Adipocyte (in vitro differentiated cells): ENCODE data around the gene ABCB8.
"Not testable (repeated sequence)": the region's sequence is repeated elsewhere in the genome, so short reads cannot be mapped to it uniquely, and the experiment has no call there.

ENCODE experiments used
- DNase-seq: peaks from one replicate; pipeline ENCODE4 v3.0.0-alpha.2; 2015; ENCODE audit warnings: low read depth
- H3K27me3 ChIP-seq: replicated peaks from 2 replicates; pipeline ENCODE4 v1.7.0; 2013; ENCODE audit warnings: mild to moderate bottlenecking, low read length, moderate library complexity; ENCODE audit not compliant: control insufficient read depth, insufficient read depth
- H3K36me3 ChIP-seq: 2 replicates; pipeline ENCODE4 v1.7.0; 2013; ENCODE audit warnings: low read length, mild to moderate bottlenecking, moderate library complexity; ENCODE audit not compliant: control insufficient read depth, insufficient read depth, severe bottlenecking
- H3K4me1 ChIP-seq: 2 replicates; pipeline ENCODE4 v1.7.0; 2013; ENCODE audit warnings: mild to moderate bottlenecking, low read length, moderate library complexity; ENCODE audit not compliant: control insufficient read depth, insufficient read depth
- H3K4me3 ChIP-seq: 2 replicates; pipeline ENCODE4 v1.7.0; 2013; ENCODE audit warnings: mild to moderate bottlenecking, low read length, moderate library complexity
- H3K9ac ChIP-seq: 2 replicates; pipeline ENCODE4 v1.7.0; 2013; ENCODE audit warnings: mild to moderate bottlenecking, low read length, moderate library complexity
- H3K9me3 ChIP-seq: 2 replicates; pipeline ENCODE4 v1.7.0; 2013; ENCODE audit warnings: mild to moderate bottlenecking, low read length, moderate library complexity; ENCODE audit not compliant: control insufficient read depth

ABCB8 gene

GRCh38 chr7:151026771-151027727 lies 1.2 kb upstream of the ABCB8 start:
- not testable (repeated sequence) for H3K36me3 ChIP-seq, H3K9ac ChIP-seq, DNase-seq, H3K9me3 ChIP-seq
- Histone ChIP-seq H3K4me1 (peaks cover 10% of the 10 kb centered on the region), H3K27me3 (peaks cover 15% of the 10 kb centered on the region), H3K4me3 (peak overlapping the region; percentile 91)

- not testable (repeated sequence) for H3K36me3 ChIP-seq, DNase-seq, H3K9me3 ChIP-seq
- H3K4me3 ChIP-seq = peak overlapping the region; percentile 91
- peak overlapping the region; percentile 89 for H3K9ac ChIP-seq
- H3K27me3 ChIP-seq = peaks cover 15% of the 10 kb centered on the region
- peaks cover 10% of the 10 kb centered on the region for H3K4me1 ChIP-seq
Measured at GRCh38 chr7:151027728-151028130, 521 bp upstream of the ABCB8 start.

GRCh38 chr7:151028948-151029501 lies 775 bp downstream of the ABCB8 start:
- H3K36me3 ChIP-seq = peaks cover 1% of the 10 kb centered on the region
- no peak for DNase-seq
- peaks cover 10% of the 10 kb centered on the region for H3K4me1 ChIP-seq

GRCh38 chr7:151031011-151031410 lies 2.8 kb downstream of the ABCB8 start:
- no peak overlapping the region for H3K4me3 ChIP-seq
- peaks cover 21% of the 10 kb centered on the region for H3K36me3 ChIP-seq
- H3K9me3 ChIP-seq = no peaks in the 10 kb centered on the region
- peaks cover 3% of the 10 kb centered on the region for H3K27me3 ChIP-seq
- H3K9ac ChIP-seq = no peak overlapping the region
- no peak for DNase-seq
- peaks cover 16% of the 10 kb centered on the region for H3K4me1 ChIP-seq

More at GRCh38 chr7:151028948-151029501, 775 bp downstream of the ABCB8 start:
- H3K9ac ChIP-seq = peak overlapping the region; percentile 89
- H3K4me3 ChIP-seq = peak overlapping the region; percentile 91
- peaks cover 8% of the 10 kb centered on the region for H3K27me3 ChIP-seq
- no peaks in the 10 kb centered on the region for H3K9me3 ChIP-seq

GRCh38 chr7:151032936-151033863 lies 5.0 kb downstream of the ABCB8 start:
- no peak overlapping the region for H3K9ac ChIP-seq
- no peak overlapping the region for H3K4me3 ChIP-seq
- no peak for DNase-seq
- H3K36me3 ChIP-seq = peaks cover 35% of the 10 kb centered on the region
- no peaks in the 10 kb centered on the region for H3K27me3 ChIP-seq
- H3K9me3 ChIP-seq = no peaks in the 10 kb centered on the region
- H3K4me1 ChIP-seq = peaks cover 16% of the 10 kb centered on the region

- Histone ChIP-seq H3K4me1 (peaks cover 20% of the 10 kb centered on the region), H3K9me3 (no peaks in the 10 kb centered on the region), H3K36me3 (peaks cover 35% of the 10 kb centered on the region), H3K9ac (no peak overlapping the region), H3K4me3 (no peak overlapping the region), H3K27me3 (no peaks in the 10 kb centered on the region)
- DNase-seq = no peak
Measured at GRCh38 chr7:151033864-151034249, 5.6 kb downstream of the ABCB8 start.

- no peak for DNase-seq
Measured at GRCh38 chr7:151034312-151035025, 6.2 kb downstream of the ABCB8 start.

GRCh38 chr7:151035026-151035717 lies 6.9 kb downstream of the ABCB8 start:
- peaks cover 35% of the 10 kb centered on the region for H3K36me3 ChIP-seq
- no peak overlapping the region for H3K4me3 ChIP-seq
- no peak overlapping the region for H3K9ac ChIP-seq
- peaks cover 20% of the 10 kb centered on the region for H3K4me1 ChIP-seq
- no peaks in the 10 kb centered on the region for H3K9me3 ChIP-seq
- DNase-seq = no peak
- no peaks in the 10 kb centered on the region for H3K27me3 ChIP-seq

More at GRCh38 chr7:151034312-151035025, 6.2 kb downstream of the ABCB8 start:
- Histone ChIP-seq H3K27me3 (no peaks in the 10 kb centered on the region), H3K9ac (no peak overlapping the region), H3K4me3 (no peak overlapping the region), H3K4me1 (peaks cover 20% of the 10 kb centered on the region), H3K36me3 (peaks cover 35% of the 10 kb centered on the region), H3K9me3 (no peaks in the 10 kb centered on the region)

GRCh38 chr7:151035902-151036301 lies 7.7 kb downstream of the ABCB8 start:
- Histone ChIP-seq H3K36me3 (peaks cover 35% of the 10 kb centered on the region), H3K4me3 (no peak overlapping the region), H3K9ac (no peak overlapping the region), H3K9me3 (no peaks in the 10 kb centered on the region), H3K27me3 (no peaks in the 10 kb centered on the region), H3K4me1 (peaks cover 20% of the 10 kb centered on the region)
- DNase-seq = no peak
